Activated gamma-delta T cell (primary cell): ENCODE data around the gene ME3.

Experiments used
- DNase-seq: peaks from one replicate; lab custom pipeline; 2025; lab: John Stamatoyannopoulos, UW
- total RNA-seq, 2 donors: gene quantifications; one replicate each; lab custom pipeline; 2026; lab: John Stamatoyannopoulos, UW

Gene ME3
- 1.1 to 7.4 reads per million in 2 donors for total RNA-seq

GRCh38 chr11:86672007-86672621 is at the start of gene ME3:
Gene ME3 (minus strand): TSS chr11:86672616.
- DNase-seq: peak; percentile 33

GRCh38 chr11:86722006-86722405 is 49.6 kb upstream of the ME3 start:
- DNase-seq: no peak

GRCh38 chr11:86720546-86720945 is 48.1 kb upstream of the ME3 start:
- no peak for DNase-seq

DNA sequence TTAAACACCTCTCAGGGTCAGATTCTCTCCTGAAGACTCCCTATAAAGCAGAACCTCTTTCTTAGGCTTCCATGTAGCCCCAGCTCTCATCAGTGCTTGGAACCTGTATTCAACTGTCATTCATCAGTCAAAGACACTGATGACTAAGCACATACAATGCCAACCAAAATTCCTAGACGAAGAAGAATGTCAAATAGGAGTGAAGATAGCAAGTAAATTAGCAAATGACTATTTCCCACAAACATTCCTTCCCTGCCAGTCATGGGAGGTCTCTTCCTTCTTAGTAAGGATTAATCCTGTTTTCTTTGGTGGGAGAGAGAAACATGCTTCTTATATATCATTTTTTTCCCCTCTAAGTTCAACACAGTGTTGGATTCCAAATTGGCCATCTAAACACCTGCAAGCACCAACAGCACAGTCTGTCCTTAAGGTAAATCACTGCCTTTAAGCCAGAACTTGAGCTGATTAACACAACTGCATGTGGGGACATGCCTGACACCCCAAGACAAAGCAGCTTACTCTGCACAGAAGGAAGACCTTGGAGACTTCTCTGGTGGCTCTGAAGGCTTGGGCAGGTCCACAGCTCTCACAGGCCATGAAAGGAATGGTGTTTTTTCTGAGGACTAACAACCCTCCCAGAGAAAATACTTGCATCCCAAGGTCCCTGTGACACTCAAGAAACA is 47.5 kb upstream of the ME3 start:
- DNase-seq: no peak

GRCh38 chr11:86718999-86719398 is 46.6 kb upstream of the ME3 start:
- DNase-seq: no peak

DNA sequence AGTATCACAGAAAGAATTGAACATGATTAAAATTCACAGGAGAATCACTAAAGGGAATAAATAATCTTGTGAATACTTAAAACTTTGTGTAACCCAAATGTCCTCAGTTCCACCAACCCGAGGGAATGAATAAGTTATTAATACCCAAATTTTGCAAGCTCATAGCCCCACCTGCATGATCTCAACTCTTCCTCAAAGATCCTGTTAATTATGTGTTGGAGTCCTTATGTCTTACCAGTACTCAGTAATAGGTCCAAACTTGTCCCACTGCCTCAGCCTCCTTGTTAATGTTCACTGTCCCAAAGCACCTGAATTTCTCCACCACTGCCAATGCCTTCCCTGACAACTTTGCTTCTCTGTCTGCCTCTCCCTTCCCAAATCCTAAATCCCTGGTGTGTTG is 46.1 kb upstream of the ME3 start:
- DNase-seq: no peak

- no peak for DNase-seq
Observed at GRCh38 chr11:86717817-86718501, 45.5 kb upstream of the ME3 start.

- DNase-seq: no peak
Observed at GRCh38 chr11:86715611-86716010, 43.2 kb upstream of the ME3 start.

DNA sequence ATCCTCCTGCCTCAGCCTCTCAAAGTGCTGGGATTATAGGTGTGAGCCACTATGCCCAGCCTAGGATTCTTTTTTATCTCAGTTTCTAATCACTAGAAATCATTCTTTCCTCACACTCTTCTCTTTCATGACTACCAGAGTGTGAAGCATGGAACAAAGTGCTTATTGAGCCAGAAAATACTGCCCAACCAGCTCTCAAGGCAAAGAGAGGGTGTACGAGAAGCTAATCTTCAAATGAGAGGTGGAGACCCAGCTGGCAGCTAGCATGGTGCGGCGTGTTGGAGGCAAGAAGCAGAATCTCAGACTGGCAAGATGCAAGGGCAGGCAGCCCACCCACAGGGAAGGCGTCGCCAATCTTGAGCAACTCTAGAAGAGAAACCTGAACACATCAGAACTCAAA is 41.1 kb upstream of the ME3 start:
- no peak for DNase-seq

GRCh38 chr11:86710936-86711335 is 38.5 kb upstream of the ME3 start:
- no peak for DNase-seq

DNA sequence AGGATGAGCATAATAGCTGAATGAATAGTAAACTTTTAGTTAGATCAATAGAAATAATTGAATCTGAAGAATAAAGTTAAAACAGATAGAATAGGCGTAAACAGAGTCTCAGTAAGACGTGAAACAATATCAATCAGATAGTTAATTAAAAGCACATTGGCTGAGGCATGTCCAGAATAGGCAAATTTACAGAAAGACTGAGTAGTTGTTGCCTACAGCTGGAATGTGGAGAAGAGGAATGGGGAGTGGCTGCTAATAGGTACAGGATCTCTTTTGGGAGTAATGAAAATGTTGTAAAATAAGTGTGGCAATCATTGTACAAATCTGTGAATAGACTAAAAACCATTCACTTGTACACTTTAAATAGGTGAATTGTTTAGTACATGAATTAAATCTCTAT is 36.3 kb upstream of the ME3 start:
- DNase-seq: no peak

- DNase-seq: no peak
Observed at GRCh38 chr11:86706338-86707131, 34.1 kb upstream of the ME3 start.

GRCh38 chr11:86704710-86705109 is 32.3 kb upstream of the ME3 start:
- no peak for DNase-seq

DNA sequence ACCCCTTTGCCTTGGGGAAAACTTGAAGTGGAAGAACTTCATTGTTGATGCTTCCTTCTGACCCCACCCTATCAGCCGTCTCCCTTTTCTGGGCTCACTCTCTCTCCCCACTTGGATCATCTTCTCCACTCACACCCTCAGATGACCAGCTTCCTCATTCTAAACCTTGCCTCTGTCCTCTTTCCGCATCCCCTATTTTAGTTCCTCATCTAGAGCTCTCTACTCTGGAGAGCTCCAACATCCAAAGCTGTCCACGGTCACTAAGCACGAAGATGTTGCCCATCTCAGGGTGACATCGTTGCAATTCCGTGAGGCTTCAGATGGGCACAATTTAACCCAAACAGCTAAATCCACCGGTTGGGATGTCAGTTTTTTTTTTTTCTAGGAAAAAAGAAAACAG is 31.6 kb upstream of the ME3 start:
- DNase-seq: no peak

DNA sequence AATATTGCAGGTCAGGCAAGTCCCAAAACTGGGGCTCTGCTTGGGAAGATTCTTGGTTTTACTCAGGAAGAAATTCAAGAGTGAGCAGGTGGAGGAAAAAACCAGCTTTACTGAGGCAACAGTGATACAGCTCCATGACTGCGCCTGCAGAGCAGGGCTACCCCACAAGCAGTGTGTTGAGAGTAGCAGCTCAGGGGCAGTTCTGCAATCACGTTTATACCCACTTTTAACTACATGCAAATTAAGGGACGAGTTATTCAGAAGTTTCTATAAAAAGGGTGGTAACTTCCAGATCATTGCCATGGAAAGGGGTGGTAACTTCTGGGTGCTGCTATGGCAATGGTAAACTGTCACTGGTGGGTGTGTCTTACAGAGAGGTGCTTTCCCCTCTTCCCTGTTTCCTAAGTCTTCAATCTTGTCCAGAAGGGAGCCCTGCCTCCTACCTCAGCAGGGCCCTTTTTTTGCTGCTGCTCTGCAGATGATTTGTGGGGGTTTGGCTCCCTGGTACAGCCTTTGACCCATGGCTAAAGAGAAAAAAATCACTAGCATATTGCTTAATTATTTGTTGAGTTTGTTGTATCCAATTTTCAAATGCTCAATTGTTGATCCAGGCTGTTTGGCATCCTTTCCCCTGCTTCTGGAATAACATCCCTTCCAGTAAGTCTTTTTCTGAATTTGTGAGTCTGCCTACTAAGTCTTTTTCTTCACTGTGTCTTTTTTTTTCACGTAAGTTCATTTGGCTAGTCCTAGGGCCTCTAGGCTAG is 30.0 kb upstream of the ME3 start:
- no peak for DNase-seq

DNA sequence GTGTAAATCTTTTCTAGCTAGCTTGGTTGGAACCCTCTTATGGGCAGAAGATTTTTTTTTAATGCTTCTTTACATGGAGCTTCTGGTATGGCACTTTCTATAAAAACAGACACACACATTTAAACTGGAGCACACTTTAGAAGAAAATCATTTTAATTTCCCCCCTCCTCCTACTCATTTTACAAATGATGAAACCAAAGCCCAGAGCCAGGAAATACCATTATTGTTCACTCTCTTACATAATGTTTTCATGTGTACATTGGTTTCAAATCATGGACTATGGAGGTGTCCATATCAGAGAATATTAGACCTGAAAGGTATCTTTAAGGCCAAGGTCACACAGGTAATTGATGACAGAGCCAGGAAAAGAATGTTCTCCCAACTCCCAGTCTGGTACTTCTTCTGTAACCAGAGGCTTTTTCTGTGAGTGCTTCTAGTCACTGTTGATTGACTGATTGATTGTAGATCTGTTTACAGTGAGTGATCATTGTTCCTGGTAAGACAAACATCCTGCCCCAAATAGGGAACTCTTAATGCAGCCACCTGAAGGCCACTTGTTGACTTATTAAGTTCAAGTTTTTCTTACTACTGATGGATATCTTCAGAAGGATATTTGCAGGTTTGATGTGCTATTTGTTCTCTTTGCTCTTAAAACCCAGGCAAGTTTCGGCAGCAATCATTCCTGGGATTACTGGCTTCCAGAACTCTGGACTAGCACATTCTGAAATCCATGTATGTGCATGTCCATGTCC is 26.8 kb upstream of the ME3 start:
- DNase-seq: no peak

- no peak for DNase-seq
Observed at GRCh38 chr11:86698639-86699038, 26.2 kb upstream of the ME3 start.

DNA sequence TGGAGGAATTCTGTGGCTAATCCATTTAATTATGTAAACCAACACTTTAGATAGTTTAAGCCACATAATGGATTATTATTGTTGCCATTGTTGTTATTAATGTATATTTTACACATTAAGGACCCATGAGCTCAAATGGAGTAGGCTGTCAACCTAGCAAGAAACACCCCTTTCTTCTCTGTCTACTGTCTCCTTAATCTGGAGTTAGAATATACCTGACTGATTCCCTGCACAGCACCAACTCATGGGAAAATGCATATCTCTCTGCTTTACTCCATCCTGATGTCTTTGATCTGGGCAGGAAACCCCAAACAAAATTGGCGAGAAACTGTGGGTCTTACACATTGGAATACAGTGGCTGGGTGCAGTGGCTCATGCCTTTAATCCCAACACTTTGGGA is 24.0 kb upstream of the ME3 start:
- DNase-seq: no peak

DNA sequence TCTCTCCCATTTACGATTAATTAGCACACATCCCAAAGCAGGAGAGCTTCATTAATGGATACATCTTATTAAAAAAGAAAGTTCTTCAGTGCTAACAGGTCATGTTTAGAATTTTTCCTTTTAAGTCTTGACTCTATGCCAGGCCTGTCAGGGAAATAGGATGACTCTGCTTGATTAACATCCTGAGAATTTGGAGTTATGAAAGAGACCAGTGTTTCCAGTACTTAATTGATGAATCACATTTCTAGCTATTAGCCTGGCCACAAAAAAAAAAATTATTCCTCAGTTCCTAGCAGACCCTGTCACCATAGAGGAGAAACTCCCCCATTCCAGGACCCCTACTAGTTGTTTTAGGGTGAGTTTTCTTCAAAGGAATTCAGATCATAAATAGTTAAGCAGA is 23.6 kb upstream of the ME3 start:
- DNase-seq: no peak

GRCh38 chr11:86695373-86695772 is 23.0 kb upstream of the ME3 start:
- DNase-seq: no peak

- no peak for DNase-seq
Observed at GRCh38 chr11:86693518-86693917, 21.1 kb upstream of the ME3 start.
